Neuronal stem cell (in vitro differentiated cells): Measurements from ENCODE around the gene GNB3.

ENCODE experiments used
- DNase-seq: peaks from one replicate; pipeline ENCODE4 v3.0.0-alpha.2; 2013; ENCODE audit warnings: low spot score
- H2AFZ ChIP-seq: one replicate; pipeline ENCODE4 v1.6.1; 2013; ENCODE audit warnings: mild to moderate bottlenecking, low read length, inconsistent platforms
- H2AK5ac ChIP-seq: 2 replicates; pipeline ENCODE4 v1.6.1; 2013; ENCODE audit warnings: low read depth, mild to moderate bottlenecking, inconsistent platforms, low read length, moderate library complexity, mixed read lengths
- H2BK120ac ChIP-seq: 2 replicates; pipeline ENCODE4 v1.6.1; 2013; ENCODE audit warnings: low read depth, mild to moderate bottlenecking, inconsistent platforms, low read length, moderate library complexity, mixed read lengths
- H2BK12ac ChIP-seq: one replicate; pipeline ENCODE4 v1.6.1; 2013; ENCODE audit warnings: low read length, inconsistent platforms
- H2BK15ac ChIP-seq: 2 replicates; pipeline ENCODE4 v1.6.1; 2013; ENCODE audit warnings: mild to moderate bottlenecking, low read length, inconsistent platforms, mixed read lengths
- H2BK5ac ChIP-seq: one replicate; pipeline ENCODE4 v1.6.1; 2013; ENCODE audit warnings: inconsistent platforms, mild to moderate bottlenecking, low read length, moderate library complexity
- H3K14ac ChIP-seq: one replicate; pipeline ENCODE4 v1.6.1; 2013; ENCODE audit warnings: low read length, inconsistent platforms
- H3K18ac ChIP-seq: 2 replicates; pipeline ENCODE4 v1.6.1; 2013; ENCODE audit warnings: low read length, inconsistent platforms
- H3K23ac ChIP-seq: 2 replicates; pipeline ENCODE4 v1.6.1; 2013; ENCODE audit warnings: low read depth, mild to moderate bottlenecking, mixed read lengths, low read length, inconsistent platforms; ENCODE audit not compliant: poor library complexity
- H3K27ac ChIP-seq: replicated peaks from 3 replicates; pipeline ENCODE4 v1.5.1; 2013; ENCODE audit warnings: low read length, inconsistent platforms
- H3K27me3 ChIP-seq, 3 experiments: 2 replicates each; pipeline ENCODE4 v1.6.1; 2013; ENCODE audit warnings: low read length in 3 of 3, mild to moderate bottlenecking in 2 of 3, inconsistent platforms in 1 of 3, low read depth in 1 of 3, mixed read lengths in 1 of 3, moderate library complexity in 1 of 3; ENCODE audit not compliant: control insufficient read depth in 3 of 3, insufficient read depth in 3 of 3
- H3K36me3 ChIP-seq, 2 donors: replicated peaks in 1 of 2; 2 replicates each; pipeline ENCODE4 v1.6.1; 2013; ENCODE audit warnings: low read length in 2 of 2; ENCODE audit not compliant: control insufficient read depth in 2 of 2, insufficient read depth in 2 of 2
- H3K4ac ChIP-seq: 2 replicates; pipeline ENCODE4 v1.6.1; 2013; ENCODE audit warnings: inconsistent platforms, mild to moderate bottlenecking, low read length, moderate library complexity
- H3K4me1 ChIP-seq, 2 donors: 1 replicate in 1 of 2; 2 replicates in 1 of 2; pipeline ENCODE4 v1.6.1; 2013; ENCODE audit warnings: low read length in 2 of 2, low read depth in 1 of 2; ENCODE audit not compliant: control insufficient read depth in 2 of 2, insufficient read depth in 1 of 2
- H3K4me2 ChIP-seq: one replicate; pipeline ENCODE4 v1.6.1; 2013; ENCODE audit warnings: mild to moderate bottlenecking, low read length, inconsistent platforms; ENCODE audit not compliant: insufficient read depth, poor library complexity, severe bottlenecking
- H3K4me3 ChIP-seq, 2 donors: 2 replicates each; pipeline ENCODE4 v1.5.1; 2013; ENCODE audit warnings: low read length in 2 of 2, mild to moderate bottlenecking in 2 of 2, inconsistent platforms in 1 of 2, moderate library complexity in 1 of 2
- H3K79me1 ChIP-seq: one replicate; pipeline ENCODE4 v1.6.1; 2013; ENCODE audit warnings: low read depth, mild to moderate bottlenecking, inconsistent platforms, low read length, moderate library complexity
- H3K9ac ChIP-seq: one replicate; pipeline ENCODE4 v1.6.1; 2013; ENCODE audit warnings: mild to moderate bottlenecking, low read depth, low read length, inconsistent platforms; ENCODE audit not compliant: poor library complexity
- H3K9me3 ChIP-seq, 2 donors: replicated peaks in 1 of 2; 2 replicates each; pipeline versions ENCODE3 to v1.6.1; 2013; ENCODE audit warnings: low read length in 2 of 2, mild to moderate bottlenecking in 2 of 2, inconsistent platforms in 1 of 2, low read depth in 1 of 2, mixed read lengths in 1 of 2, moderate library complexity in 1 of 2; ENCODE audit not compliant: control insufficient read depth in 2 of 2, insufficient read depth in 1 of 2
- H4K8ac ChIP-seq: one replicate; pipeline ENCODE4 v1.6.1; 2013; ENCODE audit warnings: low read depth, mild to moderate bottlenecking, inconsistent platforms, low read length, moderate library complexity
- H4K91ac ChIP-seq: one replicate; pipeline ENCODE4 v1.6.1; 2013; ENCODE audit warnings: low read length, low read depth, mild to moderate bottlenecking, inconsistent platforms; ENCODE audit not compliant: poor library complexity
- WGBS, 2 donors: extraction: QIAGEN DNeasy Blood & Tissue Kit; methylation state at CpG; one replicate each; pipeline ENCODE4 v1.1.7; 2013; ENCODE audit warnings: missing lambda C conversion rate in 2 of 2, mixed read lengths in 1 of 2; ENCODE audit not compliant: insufficient read length in 2 of 2, insufficient replicate concordance in 1 of 2; ENCODE audit errors: extremely low coverage in 2 of 2; 5-methylcytosine and 5-hydroxymethylcytosine counted together

GNB3 gene

GRCh38 chr12:6858799-6859198 lies 18.1 kb downstream of the GNB3 start:
- Histone ChIP-seq H2BK120ac (no peak overlapping the region), H3K18ac (no peak overlapping the region), H3K27me3 (no peaks in the 10 kb centered on the region), H2AK5ac (no peak overlapping the region), H3K4me3 (no peak overlapping the region), H3K9me3 (no peaks in the 10 kb centered on the region), H3K4me2 (no peak overlapping the region), H3K36me3 (peaks cover 64 to 98% of the 10 kb centered on the region in 2 donors), H2BK12ac (no peak overlapping the region), H2BK5ac (no peak overlapping the region), H2BK15ac (no peak overlapping the region), H3K4me1 (no peaks in the 10 kb centered on the region), H2AFZ (no peak overlapping the region), H4K91ac (no peak overlapping the region), H3K9ac (no peak overlapping the region), H3K79me1 (peaks cover 7% of the 10 kb centered on the region), H4K8ac (no peak overlapping the region), H3K23ac (no peak overlapping the region), H3K14ac (no peak overlapping the region), H3K27ac (no peak overlapping the region), H3K4ac (no peak overlapping the region)
- WGBS, 2 donors: no CpG with 5 or more reads among the region's 2 CpGs
- no peak for DNase-seq

- peaks cover 70 to 97% of the 10 kb centered on the region in 2 donors for H3K36me3 ChIP-seq
- no peak overlapping the region for H3K4ac ChIP-seq
- peaks cover 0 to 2% of the 10 kb centered on the region in 2 donors for H3K9me3 ChIP-seq
- H4K8ac ChIP-seq: no peak overlapping the region
- no peak overlapping the region for H3K14ac ChIP-seq
- no peak overlapping the region for H3K23ac ChIP-seq
- H3K27me3 ChIP-seq: no peaks in the 10 kb centered on the region
- no peak overlapping the region for H2AK5ac ChIP-seq
- H3K27ac ChIP-seq: no peak overlapping the region
- H2AFZ ChIP-seq: no peak overlapping the region
- no peak overlapping the region for H2BK12ac ChIP-seq
- no peak overlapping the region for H3K4me2 ChIP-seq
- no CpG with 5 or more reads among the region's 9 CpGs for WGBS, 2 donors
- no peak overlapping the region for H2BK5ac ChIP-seq
- no peak overlapping the region for H4K91ac ChIP-seq
- H3K79me1 ChIP-seq: peaks cover 4% of the 10 kb centered on the region
- no peak overlapping the region for H3K18ac ChIP-seq
- no peak for DNase-seq
- H3K4me1 ChIP-seq: no peaks in the 10 kb centered on the region
- no peak overlapping the region for H3K9ac ChIP-seq
- no peak overlapping the region for H2BK15ac ChIP-seq
- peak overlapping the region in 1 of 2 donors; percentile 49 for H3K4me3 ChIP-seq
- no peak overlapping the region for H2BK120ac ChIP-seq
Measured at GRCh38 chr12:6860116-6860515, 19.4 kb downstream of the GNB3 start.

GRCh38 chr12:6860942-6861341 lies 20.2 kb downstream of the GNB3 start:
- H3K79me1 ChIP-seq: peaks cover 1% of the 10 kb centered on the region
- H3K4me3 ChIP-seq: peak overlapping the region in 1 of 2 donors; percentile 42
- peaks cover 0 to 2% of the 10 kb centered on the region in 2 donors for H3K9me3 ChIP-seq
- WGBS, 2 donors: no CpG with 5 or more reads among the region's 7 CpGs
- peaks cover 67 to 97% of the 10 kb centered on the region in 2 donors for H3K36me3 ChIP-seq
- H2BK12ac ChIP-seq: no peak overlapping the region
- no peak overlapping the region for H3K4ac ChIP-seq
- H3K4me2 ChIP-seq: no peak overlapping the region
- no peaks in the 10 kb centered on the region for H3K27me3 ChIP-seq
- no peak overlapping the region for H2BK5ac ChIP-seq
- H2AFZ ChIP-seq: no peak overlapping the region
- no peak overlapping the region for H2BK15ac ChIP-seq
- peaks cover 0 to 3% of the 10 kb centered on the region in 2 donors for H3K4me1 ChIP-seq
- no peak overlapping the region for H4K8ac ChIP-seq
- no peak for DNase-seq
- H2BK120ac ChIP-seq: no peak overlapping the region
- H4K91ac ChIP-seq: no peak overlapping the region
- H3K9ac ChIP-seq: no peak overlapping the region
- no peak overlapping the region for H3K27ac ChIP-seq
- no peak overlapping the region for H3K18ac ChIP-seq
- no peak overlapping the region for H3K23ac ChIP-seq
- no peak overlapping the region for H3K14ac ChIP-seq
- no peak overlapping the region for H2AK5ac ChIP-seq

- DNase-seq: no peak
- Histone ChIP-seq H4K8ac (no peak overlapping the region), H2BK15ac (no peak overlapping the region), H2AFZ (no peak overlapping the region), H3K4ac (no peak overlapping the region), H3K14ac (no peak overlapping the region), H2BK5ac (no peak overlapping the region), H3K4me3 (no peak overlapping the region), H3K23ac (no peak overlapping the region), H3K27ac (no peak overlapping the region), H3K4me2 (no peak overlapping the region), H3K79me1 (no peaks in the 10 kb centered on the region), H4K91ac (no peak overlapping the region), H2AK5ac (no peak overlapping the region), H2BK120ac (no peak overlapping the region), H2BK12ac (no peak overlapping the region), H3K4me1 (peaks cover 0 to 6% of the 10 kb centered on the region in 2 donors), H3K18ac (no peak overlapping the region), H3K27me3 (no peaks in the 10 kb centered on the region), H3K36me3 (peaks cover 62 to 97% of the 10 kb centered on the region in 2 donors), H3K9me3 (peaks cover 0 to 2% of the 10 kb centered on the region in 2 donors), H3K9ac (no peak overlapping the region)
- no CpG with 5 or more reads among the region's 9 CpGs for WGBS, 2 donors
Measured at GRCh38 chr12:6861391-6861790, 20.7 kb downstream of the GNB3 start.
